Progenitor cell of endocrine pancreas (in vitro differentiated cells): Measurements from ENCODE around the gene SEC22B. TPM values are rescaled to one million over a fixed set of nuclear protein-coding genes. Genes with fewer than 3 reads are reported as not detected.
"Not testable (repeated sequence)": the region's sequence is repeated elsewhere in the genome, so short reads cannot be mapped to it uniquely, and the experiment has no call there.

Experiments used
- DNase-seq: peaks from one replicate; pipeline ENCODE4 v3.0.0; 2021; ENCODE audit warnings: low spot score; ENCODE audit not compliant: unreplicated experiment
- H3K27ac Mint-ChIP-seq: 2 replicates; pipeline ENCODE4 v1.8.0; 2021; ENCODE audit warnings: mild to moderate bottlenecking, moderate library complexity, mixed read lengths
- H3K27me3 Mint-ChIP-seq: 2 replicates; pipeline ENCODE4 v1.8.0; 2021; ENCODE audit warnings: mixed read lengths
- H3K36me3 Mint-ChIP-seq: 2 replicates; pipeline ENCODE4 v1.8.0; 2022; ENCODE audit warnings: mixed read lengths; ENCODE audit not compliant: insufficient read depth
- H3K4me1 Mint-ChIP-seq: 2 replicates; pipeline ENCODE4 v1.8.0; 2021; ENCODE audit warnings: low read depth, mixed read lengths
- H3K4me3 Mint-ChIP-seq: 2 replicates; pipeline ENCODE4 v1.8.0; 2021; ENCODE audit warnings: low read depth, mild to moderate bottlenecking, moderate library complexity, mixed read lengths
- H3K9me3 Mint-ChIP-seq: 2 replicates; pipeline ENCODE4 v1.8.0; 2021; ENCODE audit warnings: low read depth, mixed read lengths
- CTCF ChIP-seq: fragments of 200-600 bp; sonication (generic); IDR thresholded peaks from one replicate; pipeline ENCODE4 v1.5.0; 2021; ENCODE audit warnings: antibody characterized with exemption, mild to moderate bottlenecking; ENCODE audit not compliant: unreplicated experiment
- total RNA-seq: library from RNA; stranded (reverse); gene quantifications from 2 replicates; pipeline ENCODE4 v1.2.1, GENCODE V29; 2021

SEC22B gene
- total RNA-seq, 1 donor from 2014 or later, result 28.1 TPM

GRCh38 chr1:120178799-120179756, 2.8 kb upstream of the SEC22B start:
- H3K27ac Mint-ChIP-seq, result peak overlapping the region; percentile 15
- no peaks in the 10 kb centered on the region for H3K36me3 Mint-ChIP-seq
- no peak for TF ChIP-seq CTCF
- no peak overlapping the region for H3K4me3 Mint-ChIP-seq
- H3K9me3 Mint-ChIP-seq, result no peaks in the 10 kb centered on the region
- H3K4me1 Mint-ChIP-seq, result peaks cover 8% of the 10 kb centered on the region
- no peak for DNase-seq
- no peaks in the 10 kb centered on the region for H3K27me3 Mint-ChIP-seq

- not testable (repeated sequence) for H3K4me1 Mint-ChIP-seq, H3K36me3 Mint-ChIP-seq, H3K9me3 Mint-ChIP-seq, H3K27me3 Mint-ChIP-seq, H3K4me3 Mint-ChIP-seq, H3K27ac Mint-ChIP-seq, DNase-seq
Observed at GRCh38 chr1:120178058-120178457, 1.7 kb upstream of the SEC22B start.

- not testable (repeated sequence) for H3K36me3 Mint-ChIP-seq, H3K27me3 Mint-ChIP-seq, H3K4me1 Mint-ChIP-seq, H3K9me3 Mint-ChIP-seq, DNase-seq
- Mint-ChIP-seq H3K4me3 (peak overlapping the region; percentile 94), H3K27ac (peak overlapping the region; percentile 98)
Observed at GRCh38 chr1:120175688-120176087, 632 bp downstream of the SEC22B start.

GRCh38 chr1:120164761-120165160, 11.6 kb downstream of the SEC22B start:
- not testable (repeated sequence) for H3K27me3 Mint-ChIP-seq, H3K9me3 Mint-ChIP-seq, H3K27ac Mint-ChIP-seq, H3K36me3 Mint-ChIP-seq, H3K4me3 Mint-ChIP-seq, DNase-seq, H3K4me1 Mint-ChIP-seq

GRCh38 chr1:120162015-120162414, 14.3 kb downstream of the SEC22B start:
- H3K27me3 Mint-ChIP-seq, H3K4me1 Mint-ChIP-seq, H3K4me3 Mint-ChIP-seq, H3K9me3 Mint-ChIP-seq, H3K36me3 Mint-ChIP-seq, H3K27ac Mint-ChIP-seq, DNase-seq: not testable (repeated sequence)

GRCh38 chr1:120158495-120158894, 17.8 kb downstream of the SEC22B start:
- H3K36me3 Mint-ChIP-seq, H3K4me3 Mint-ChIP-seq, H3K9me3 Mint-ChIP-seq, H3K27ac Mint-ChIP-seq, H3K4me1 Mint-ChIP-seq, DNase-seq, H3K27me3 Mint-ChIP-seq: not testable (repeated sequence)

GRCh38 chr1:120158086-120158485, 18.2 kb downstream of the SEC22B start:
- H3K4me1 Mint-ChIP-seq, H3K9me3 Mint-ChIP-seq, H3K27me3 Mint-ChIP-seq, H3K4me3 Mint-ChIP-seq, H3K36me3 Mint-ChIP-seq, DNase-seq, H3K27ac Mint-ChIP-seq: not testable (repeated sequence)

GRCh38 chr1:120150138-120150822, 26.0 kb downstream of the SEC22B start:
- not testable (repeated sequence) for H3K4me3 Mint-ChIP-seq, H3K27me3 Mint-ChIP-seq, H3K36me3 Mint-ChIP-seq, H3K4me1 Mint-ChIP-seq, H3K9me3 Mint-ChIP-seq, DNase-seq
- peak overlapping the region; percentile 76 for H3K27ac Mint-ChIP-seq

GRCh38 chr1:120149420-120150059, 26.8 kb downstream of the SEC22B start:
- not testable (repeated sequence) for H3K4me1 Mint-ChIP-seq, H3K4me3 Mint-ChIP-seq, DNase-seq, H3K36me3 Mint-ChIP-seq, H3K27ac Mint-ChIP-seq, H3K9me3 Mint-ChIP-seq, H3K27me3 Mint-ChIP-seq
